ENCODE measurements around the gene NRDE2. TPM values are rescaled to one million over a fixed set of nuclear protein-coding genes. Genes with fewer than 3 reads are reported as not detected.

NRDE2 gene
- total and polyA plus RNA-seq, 2 experiments from 2014 or later = 7.9 to 13.1 TPM

- Histone ChIP-seq H3K27me3 (no peaks in the 10 kb centered on the region), H3K9me3 (ENCODE audit: low read depth) (no peaks in the 10 kb centered on the region), H3K27ac (no peak overlapping the region), H3K36me3 (peaks cover 21% of the 10 kb centered on the region), H3K4me3 (no peak overlapping the region), H3K4me1 (ENCODE audit: low read depth) (no peaks in the 10 kb centered on the region)
- TF ChIP-seq, protein P1, sequence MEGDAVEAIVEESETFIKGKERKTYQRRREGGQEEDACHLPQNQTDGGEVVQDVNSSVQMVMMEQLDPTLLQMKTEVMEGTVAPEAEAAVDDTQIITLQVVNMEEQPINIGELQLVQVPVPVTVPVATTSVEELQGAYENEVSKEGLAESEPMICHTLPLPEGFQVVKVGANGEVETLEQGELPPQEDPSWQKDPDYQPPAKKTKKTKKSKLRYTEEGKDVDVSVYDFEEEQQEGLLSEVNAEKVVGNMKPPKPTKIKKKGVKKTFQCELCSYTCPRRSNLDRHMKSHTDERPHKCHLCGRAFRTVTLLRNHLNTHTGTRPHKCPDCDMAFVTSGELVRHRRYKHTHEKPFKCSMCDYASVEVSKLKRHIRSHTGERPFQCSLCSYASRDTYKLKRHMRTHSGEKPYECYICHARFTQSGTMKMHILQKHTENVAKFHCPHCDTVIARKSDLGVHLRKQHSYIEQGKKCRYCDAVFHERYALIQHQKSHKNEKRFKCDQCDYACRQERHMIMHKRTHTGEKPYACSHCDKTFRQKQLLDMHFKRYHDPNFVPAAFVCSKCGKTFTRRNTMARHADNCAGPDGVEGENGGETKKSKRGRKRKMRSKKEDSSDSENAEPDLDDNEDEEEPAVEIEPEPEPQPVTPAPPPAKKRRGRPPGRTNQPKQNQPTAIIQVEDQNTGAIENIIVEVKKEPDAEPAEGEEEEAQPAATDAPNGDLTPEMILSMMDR (IDR thresholded peaks at IDR 0.05; ENCODE audit: low read depth, low read length) = no peak
- peak in 1 of 2 donors; percentile 45 for DNase-seq (ENCODE audit: low read depth in 1 of 2, low spot score in 1 of 2)
Observed at GRCh38 chr14:90288651-90289355, 42.9 kb downstream of the NRDE2 start.

DNA sequence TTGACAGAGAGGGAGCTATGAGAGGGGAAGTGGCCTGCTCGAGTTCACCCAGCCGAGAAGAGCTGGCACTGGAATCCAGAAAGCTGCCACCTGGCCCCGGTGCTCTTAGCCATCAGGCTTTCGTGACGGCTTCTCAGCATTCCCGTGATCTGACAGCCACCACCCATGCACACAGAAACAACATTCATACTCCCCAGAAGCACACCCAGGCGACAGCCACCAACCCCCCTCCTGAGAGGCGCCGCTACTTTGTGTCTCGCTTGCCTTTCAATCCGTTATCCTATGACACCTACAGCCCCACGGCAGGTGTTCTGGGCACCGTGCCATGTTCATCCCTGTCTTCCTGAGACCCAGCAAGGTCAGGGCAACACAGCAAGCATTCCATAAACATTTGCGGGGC, 44.0 kb downstream of the NRDE2 start:
- Histone ChIP-seq H3K9me3 (ENCODE audit: low read depth) (no peaks in the 10 kb centered on the region), H3K27me3 (no peaks in the 10 kb centered on the region), H3K27ac (no peak overlapping the region), H3K36me3 (peaks cover 19% of the 10 kb centered on the region), H3K4me3 (no peak overlapping the region), H3K4me1 (ENCODE audit: low read depth) (no peaks in the 10 kb centered on the region)
- no peak for DNase-seq (ENCODE audit: low read depth in 1 of 2, low spot score in 1 of 2)
- TF ChIP-seq, protein P1 (IDR thresholded peaks at IDR 0.05; ENCODE audit: low read depth, low read length) = no peak

- H3K4me3 ChIP-seq = no peak overlapping the region
- no peak overlapping the region for H3K27ac ChIP-seq
- no peaks in the 10 kb centered on the region for H3K27me3 ChIP-seq
- H3K36me3 ChIP-seq = peaks cover 19% of the 10 kb centered on the region
- TF ChIP-seq, protein P1 (IDR thresholded peaks at IDR 0.05; ENCODE audit: low read depth, low read length) = no peak
- no peak for DNase-seq (ENCODE audit: low read depth in 1 of 2, low spot score in 1 of 2)
- no peaks in the 10 kb centered on the region for H3K9me3 ChIP-seq (ENCODE audit: low read depth)
- no peaks in the 10 kb centered on the region for H3K4me1 ChIP-seq (ENCODE audit: low read depth)
Observed at GRCh38 chr14:90281756-90282155, 50.0 kb downstream of the NRDE2 start.

DNA sequence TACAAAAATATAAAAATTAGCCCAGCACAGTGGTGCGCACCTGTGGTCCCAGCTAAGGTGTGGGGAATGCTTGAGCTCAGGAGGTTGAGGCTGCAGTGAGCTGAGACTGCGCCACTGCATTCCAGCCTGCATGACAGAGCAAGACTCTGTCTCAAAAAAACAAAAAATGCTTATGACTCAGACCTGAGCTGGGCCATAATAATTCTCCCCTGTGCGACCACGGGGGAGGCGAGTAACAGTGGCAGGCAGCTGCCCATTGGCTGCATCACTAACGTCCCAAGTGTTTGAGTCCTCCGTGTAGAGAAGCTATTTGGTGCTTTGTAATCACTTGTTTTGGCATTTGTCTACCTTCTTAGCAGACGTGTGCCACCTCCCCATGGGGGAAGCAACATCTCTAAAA, 50.5 kb downstream of the NRDE2 start:
- Histone ChIP-seq H3K4me1 (ENCODE audit: low read depth) (no peaks in the 10 kb centered on the region), H3K9me3 (ENCODE audit: low read depth) (no peaks in the 10 kb centered on the region), H3K4me3 (no peak overlapping the region), H3K27ac (no peak overlapping the region), H3K27me3 (no peaks in the 10 kb centered on the region), H3K36me3 (peaks cover 19% of the 10 kb centered on the region)
- TF ChIP-seq, protein P1 (IDR thresholded peaks at IDR 0.05; ENCODE audit: low read depth, low read length) = no peak
- DNase-seq (ENCODE audit: low read depth in 1 of 2, low spot score in 1 of 2) = peak in 1 of 2 donors; percentile 54

- Histone ChIP-seq H3K36me3 (peaks cover 16% of the 10 kb centered on the region), H3K27ac (no peak overlapping the region), H3K27me3 (no peaks in the 10 kb centered on the region), H3K9me3 (ENCODE audit: low read depth) (no peaks in the 10 kb centered on the region), H3K4me1 (ENCODE audit: low read depth) (no peaks in the 10 kb centered on the region), H3K4me3 (no peak overlapping the region)
- TF ChIP-seq, protein P1 (IDR thresholded peaks at IDR 0.05; ENCODE audit: low read depth, low read length) = no peak
- no peak for DNase-seq (ENCODE audit: low read depth in 1 of 2, low spot score in 1 of 2)
Observed at GRCh38 chr14:90280096-90280495, 51.6 kb downstream of the NRDE2 start.
